HEK293T (cell line): ENCODE results near the gene NTMT1.

Experiments used
- CTCF ChIA-PET: fragments of 350-600 bp; formaldehyde crosslinking; extraction: SDS; loops from one replicate; lab custom pipeline; 2021; ENCODE audit warnings: antibody characterized with exemption, inconsistent platforms; lab: Yijun Ruan, JAX
- POLR2A ChIA-PET: fragments of 350-600 bp; formaldehyde crosslinking; extraction: SDS; loops from one replicate; lab custom pipeline; 2020; ENCODE audit warnings: antibody characterized with exemption, inconsistent platforms; lab: Yijun Ruan, JAX
- DNase-seq: peaks from one replicate; pipeline ENCODE4 v3.0.0; 2012; ENCODE audit warnings: mixed read lengths; ENCODE audit errors: extremely low spot score
- ARNT ChIP-seq: fragments of 450-650 bp; IDR thresholded peaks from 2 replicates; pipeline ENCODE4 v1.6.1; 2017; ENCODE audit warnings: mild to moderate bottlenecking
- BHLHE40 ChIP-seq: fragments of 450-650 bp; IDR thresholded peaks from 2 replicates; pipeline ENCODE4 v1.6.1; 2016; ENCODE audit warnings: mild to moderate bottlenecking, moderate library complexity, borderline replicate concordance
- CTBP1 ChIP-seq: fragments of 450-650 bp; IDR thresholded peaks from 2 replicates; pipeline ENCODE4 v1.6.1; 2016; ENCODE audit warnings: borderline replicate concordance
- ELF4 ChIP-seq: fragments of 450-650 bp; IDR thresholded peaks from 2 replicates; pipeline ENCODE4 v1.6.1; 2017; ENCODE audit warnings: antibody characterized with exemption
- FOXA1 ChIP-seq: fragments of 450-650 bp; IDR thresholded peaks from 2 replicates; pipeline ENCODE4 v1.6.1; 2016; ENCODE audit warnings: mild to moderate bottlenecking
- FOXK2 ChIP-seq: fragments of 450-650 bp; IDR thresholded peaks from 2 replicates; pipeline ENCODE4 v1.6.1; 2016; ENCODE audit warnings: mild to moderate bottlenecking
- FOXM1 ChIP-seq: fragments of 450-650 bp; IDR thresholded peaks from 2 replicates; pipeline ENCODE4 v1.6.1; 2017; ENCODE audit warnings: mild to moderate bottlenecking, borderline replicate concordance
- HDGF ChIP-seq: fragments of 450-650 bp; IDR thresholded peaks from 2 replicates; pipeline ENCODE4 v1.6.1; 2017; ENCODE audit warnings: antibody characterized with exemption, borderline replicate concordance
- L3MBTL2 ChIP-seq: fragments of 450-650 bp; conservative IDR thresholded peaks from 2 replicates; pipeline ENCODE4 v1.6.1; 2016; ENCODE audit warnings: mild to moderate bottlenecking
- LEF1 ChIP-seq: fragments of 450-650 bp; IDR thresholded peaks from 2 replicates; pipeline ENCODE4 v1.6.1; 2017; ENCODE audit warnings: mild to moderate bottlenecking, borderline replicate concordance
- NFRKB ChIP-seq: fragments of 450-650 bp; IDR thresholded peaks from 2 replicates; pipeline ENCODE4 v1.6.1; 2016; ENCODE audit warnings: mild to moderate bottlenecking, moderate library complexity
- PKNOX1 ChIP-seq: fragments of 450-650 bp; IDR thresholded peaks from 2 replicates; pipeline ENCODE4 v1.6.1; 2016
- SP1 ChIP-seq: fragments of 450-650 bp; IDR thresholded peaks from 2 replicates; pipeline ENCODE4 v1.6.1; 2017
- SUZ12 ChIP-seq: fragments of 450-650 bp; IDR thresholded peaks from 2 replicates; pipeline ENCODE4 v1.6.1; 2016; ENCODE audit warnings: mild to moderate bottlenecking
- TARDBP ChIP-seq: fragments of 450-650 bp; IDR thresholded peaks from 2 replicates; pipeline ENCODE4 v1.6.1; 2016
- ZNF384 ChIP-seq: fragments of 450-650 bp; IDR thresholded peaks from 2 replicates; pipeline ENCODE4 v1.6.1; 2016

The NTMT1 gene

DNA sequence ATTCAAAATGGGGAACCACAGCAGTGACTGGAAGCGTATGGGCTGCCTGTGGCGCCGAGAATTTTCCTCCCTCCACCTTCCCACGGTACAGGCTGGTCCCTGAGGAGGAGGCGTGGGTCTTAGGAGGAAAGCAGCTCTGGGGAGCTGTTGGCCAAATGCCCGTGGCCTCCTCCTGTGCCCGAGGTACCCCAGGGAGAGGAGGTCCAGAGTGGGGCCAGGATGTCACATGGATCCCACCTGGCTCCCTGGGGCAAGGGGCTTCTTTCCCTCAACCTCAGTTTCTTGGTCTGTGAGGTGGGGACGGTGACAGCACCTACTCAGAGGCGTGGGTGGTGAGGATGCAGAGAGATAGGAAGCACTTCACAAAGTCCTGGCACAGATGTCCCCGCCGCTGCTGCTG lies 56.0 kb downstream of the NTMT1 start:
- TF ChIP-seq FOXM1, result no peak
- TF ChIP-seq SUZ12, result no peak
- TF ChIP-seq SP1, result no peak
- TF ChIP-seq FOXA1, result no peak
- no peak for TF ChIP-seq LEF1
- ChIA-PET CTCF (no interaction called here), POLR2A (no interaction called here)
- DNase-seq, result no peak

- DNase-seq, result no peak
- CTCF ChIA-PET, result no interaction called here
- no peak for TF ChIP-seq TARDBP
- no peak for TF ChIP-seq SUZ12
- no peak for TF ChIP-seq PKNOX1
- no peak for TF ChIP-seq BHLHE40
- TF ChIP-seq FOXM1, result no peak
- TF ChIP-seq NFRKB, result no peak
- TF ChIP-seq FOXA1, result no peak
- no peak for TF ChIP-seq ARNT
- TF ChIP-seq SP1, result no peak
- TF ChIP-seq ZNF384, result no peak
- TF ChIP-seq CTBP1, result no peak
- no peak for TF ChIP-seq L3MBTL2
- TF ChIP-seq LEF1, result no peak
- TF ChIP-seq HDGF, result no peak
- no peak for TF ChIP-seq FOXK2
- no peak for TF ChIP-seq ELF4
- POLR2A ChIA-PET, result no interaction called here
Measured at GRCh38 chr9:129682381-129682780, 56.4 kb downstream of the NTMT1 start.

DNA sequence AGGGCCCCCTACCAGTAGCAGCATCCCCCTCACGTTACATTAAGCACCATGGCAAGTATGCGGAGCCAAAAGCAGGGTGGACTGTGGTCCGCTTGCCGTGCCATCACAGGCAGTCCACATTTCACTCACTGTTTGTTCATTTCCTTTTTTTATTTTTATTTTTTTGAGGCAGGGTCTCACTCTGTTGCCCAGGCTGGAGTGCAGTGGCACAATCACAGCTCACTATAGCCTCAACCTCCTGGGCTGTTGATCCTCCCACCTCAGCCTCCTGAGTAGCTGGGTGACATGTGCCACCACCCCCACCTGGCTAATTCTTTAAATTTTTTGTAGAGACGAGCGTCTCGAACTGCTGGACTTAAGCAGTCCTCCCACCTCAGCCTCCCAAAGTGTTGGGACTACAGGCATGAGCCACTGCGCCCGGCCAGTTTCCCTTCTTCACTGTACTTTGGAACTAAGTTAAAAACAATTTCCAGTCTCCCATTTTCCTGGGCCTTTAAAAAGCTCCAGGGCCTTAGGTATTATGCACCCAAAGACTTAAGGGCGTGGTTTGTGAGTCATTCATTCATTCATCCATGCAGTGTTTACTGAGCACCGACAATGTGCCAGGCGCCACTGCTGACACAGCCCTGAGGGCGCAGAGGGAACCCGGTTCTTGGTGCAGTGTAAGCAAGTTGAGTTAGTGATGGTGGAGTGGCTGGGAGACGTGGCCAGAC lies 59.4 kb downstream of the NTMT1 start:
- CTCF ChIA-PET, result no interaction called here
- no peak for DNase-seq
- TF ChIP-seq ARNT (no peak), SUZ12 (no peak), FOXK2 (no peak)
- POLR2A ChIA-PET, result no interaction called here
